Measurements from ENCODE around the gene MMP15.

MMP15 gene

DNA sequence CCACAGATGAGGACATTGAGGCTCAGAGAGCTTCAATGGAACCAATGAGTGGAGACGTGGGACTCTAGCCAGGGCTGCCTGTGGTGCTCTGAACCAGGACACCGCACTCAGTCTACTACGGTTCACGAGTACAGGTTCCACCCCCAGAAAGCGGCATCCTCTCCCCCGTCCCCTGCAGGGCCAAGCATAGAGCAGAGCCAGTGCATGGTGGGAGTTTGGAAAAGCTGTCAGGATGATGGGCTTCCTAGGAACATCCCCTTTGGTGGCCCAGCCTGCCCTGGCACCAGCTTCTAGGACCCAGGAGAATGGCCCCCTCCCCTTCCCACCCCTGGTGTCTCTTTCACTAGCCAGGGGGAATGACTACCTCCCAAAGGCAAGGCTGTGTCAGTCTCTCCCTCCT is 33.5 kb upstream of the MMP15 start:
- peak overlapping the region; percentile 81 for H3K27ac Mint-ChIP-seq
- peaks cover 29% of the 10 kb centered on the region for H3K4me1 Mint-ChIP-seq
- no peak overlapping the region for H3K4me3 Mint-ChIP-seq
- DNase-seq (ENCODE audit: low spot score in 2 of 2) (no peak), ATAC-seq (no peak)
- H3K9me3 Mint-ChIP-seq: no peaks in the 10 kb centered on the region
- peaks cover 17% of the 10 kb centered on the region for H3K36me3 Mint-ChIP-seq

GRCh38 chr16:57993438-57993837 is 32.1 kb upstream of the MMP15 start:
- H3K27ac Mint-ChIP-seq: peak overlapping the region; percentile 81
- H3K4me1 Mint-ChIP-seq: peaks cover 42% of the 10 kb centered on the region

GRCh38 chr16:57993897-57994296 is 31.7 kb upstream of the MMP15 start:
- no peak for DNase-seq (ENCODE audit: low spot score in 2 of 2)
- Mint-ChIP-seq H3K4me1 (peaks cover 47% of the 10 kb centered on the region), H3K36me3 (peaks cover 32% of the 10 kb centered on the region), H3K9me3 (no peaks in the 10 kb centered on the region), H3K4me3 (no peak overlapping the region), H3K27ac (no peak overlapping the region)
- ATAC-seq: no peak

More at GRCh38 chr16:57993438-57993837, 32.1 kb upstream of the MMP15 start:
- Mint-ChIP-seq H3K4me3 (no peak overlapping the region), H3K36me3 (peaks cover 27% of the 10 kb centered on the region), H3K9me3 (no peaks in the 10 kb centered on the region)
- ATAC-seq: no peak
- no peak for DNase-seq (ENCODE audit: low spot score in 2 of 2)

DNA sequence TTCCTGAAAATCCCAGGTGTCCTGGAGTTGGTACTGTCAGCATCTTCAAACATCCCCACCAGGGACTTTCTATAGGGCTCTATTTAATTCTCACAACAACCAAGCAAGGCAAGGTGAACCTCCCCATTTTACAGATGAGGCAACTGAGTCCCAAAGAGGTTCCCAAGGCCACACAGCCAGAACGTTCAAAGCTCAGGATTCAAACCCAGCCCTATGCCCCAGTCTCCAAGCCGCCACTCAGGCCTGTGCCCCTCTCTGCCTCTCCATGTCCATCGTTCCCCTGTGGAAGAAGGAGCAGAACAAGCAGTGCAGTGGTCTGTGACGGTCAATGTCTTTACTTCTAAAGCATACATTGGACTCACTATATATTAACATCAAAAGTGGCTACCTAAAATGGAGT is 31.2 kb upstream of the MMP15 start:
- peaks cover 52% of the 10 kb centered on the region for H3K4me1 Mint-ChIP-seq
- no peak overlapping the region for H3K4me3 Mint-ChIP-seq

GRCh38 chr16:57994778-57995177 is 30.8 kb upstream of the MMP15 start:
- H3K4me3 Mint-ChIP-seq: no peak overlapping the region
- H3K36me3 Mint-ChIP-seq: peaks cover 38% of the 10 kb centered on the region
- H3K27ac Mint-ChIP-seq: peak overlapping the region; percentile 76
- DNase-seq (ENCODE audit: low spot score in 2 of 2) (peak in 1 of 2 donors; percentile 72), ATAC-seq (peak; percentile 65)
- peaks cover 53% of the 10 kb centered on the region for H3K4me1 Mint-ChIP-seq
- no peaks in the 10 kb centered on the region for H3K9me3 Mint-ChIP-seq

More for the DNA sequence above, 31.2 kb upstream of the MMP15 start:
- Mint-ChIP-seq H3K9me3 (no peaks in the 10 kb centered on the region), H3K27ac (peak overlapping the region; percentile 76), H3K36me3 (peaks cover 36% of the 10 kb centered on the region)
- DNase-seq (ENCODE audit: low spot score in 2 of 2): no peak
- ATAC-seq: no peak

GRCh38 chr16:57995721-57996405 is 29.7 kb upstream of the MMP15 start:
- no peaks in the 10 kb centered on the region for H3K9me3 Mint-ChIP-seq
- H3K4me3 Mint-ChIP-seq: no peak overlapping the region
- H3K4me1 Mint-ChIP-seq: peaks cover 53% of the 10 kb centered on the region
- no peak for DNase-seq (ENCODE audit: low spot score in 2 of 2)
- peak overlapping the region; percentile 76 for H3K27ac Mint-ChIP-seq
- peaks cover 39% of the 10 kb centered on the region for H3K36me3 Mint-ChIP-seq
- no peak for ATAC-seq

DNA sequence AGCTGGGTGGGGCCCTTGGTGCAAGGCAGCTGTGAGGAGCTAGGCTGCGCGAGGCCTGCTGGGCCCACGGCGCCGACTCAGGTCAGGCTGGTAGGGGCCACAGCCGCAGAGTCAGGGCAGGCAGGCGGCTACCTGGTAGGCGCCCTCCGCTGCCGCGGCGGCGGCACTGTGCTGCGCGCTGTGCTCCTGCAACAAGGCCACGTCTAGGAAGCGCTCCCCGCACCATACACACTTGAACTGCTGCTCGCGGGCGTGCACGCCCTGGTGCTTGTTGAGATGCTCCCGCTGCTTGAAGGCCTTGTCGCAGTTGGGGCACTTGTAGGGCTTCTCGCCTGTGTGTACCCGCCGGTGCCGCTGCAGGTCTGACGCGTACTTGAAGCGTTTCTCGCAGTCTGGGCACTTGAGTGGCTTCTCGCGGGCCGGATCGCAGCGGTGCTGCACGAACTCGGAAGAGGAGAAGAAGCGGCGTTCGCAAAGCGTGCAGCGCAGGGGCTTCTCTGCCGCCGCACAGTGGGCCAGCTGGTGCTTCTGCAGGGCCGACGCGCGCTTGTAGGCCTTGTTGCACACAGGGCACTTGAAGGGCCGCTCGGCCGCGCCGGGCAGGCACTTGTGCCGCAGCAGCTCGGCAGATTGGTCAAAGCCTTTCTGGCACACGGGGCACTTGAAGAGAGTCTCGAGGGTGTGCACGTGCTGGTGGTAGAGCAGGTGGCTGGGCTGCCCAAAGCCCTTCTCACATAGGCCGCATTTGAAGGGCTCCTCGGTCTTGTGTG is 29.0 kb upstream of the MMP15 start:
- no peak for ATAC-seq
- H3K36me3 Mint-ChIP-seq: peaks cover 42% of the 10 kb centered on the region
- no peak for DNase-seq (ENCODE audit: low spot score in 2 of 2)
- peaks cover 60% of the 10 kb centered on the region for H3K4me1 Mint-ChIP-seq
- H3K27ac Mint-ChIP-seq: peak overlapping the region; percentile 76
- H3K9me3 Mint-ChIP-seq: no peaks in the 10 kb centered on the region
- H3K4me3 Mint-ChIP-seq: no peak overlapping the region

DNA sequence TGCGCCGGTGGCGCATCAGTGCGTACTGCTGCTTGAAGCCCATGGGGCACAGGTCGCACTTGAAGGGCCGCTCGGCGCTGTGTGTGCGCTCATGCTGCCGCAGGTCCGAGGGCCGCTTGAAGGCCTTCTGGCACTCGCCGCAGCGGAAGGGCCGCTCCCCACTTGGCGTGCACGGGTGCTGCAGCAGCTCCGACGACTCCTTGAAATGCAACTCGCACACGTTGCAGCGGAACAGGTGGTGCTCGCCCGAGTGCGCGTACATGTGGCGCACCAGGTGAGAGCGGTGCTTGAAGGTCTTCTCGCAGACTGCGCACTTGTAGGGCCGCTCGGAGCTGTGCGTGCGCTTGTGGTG is 28.4 kb upstream of the MMP15 start:
- Mint-ChIP-seq H3K4me1 (peaks cover 65% of the 10 kb centered on the region), H3K4me3 (no peak overlapping the region), H3K9me3 (no peaks in the 10 kb centered on the region), H3K36me3 (peaks cover 42% of the 10 kb centered on the region), H3K27ac (peak overlapping the region; percentile 67)
- DNase-seq (ENCODE audit: low spot score in 2 of 2) (no peak), ATAC-seq (no peak)

- Mint-ChIP-seq H3K27ac (peak overlapping the region; percentile 67), H3K9me3 (no peaks in the 10 kb centered on the region), H3K36me3 (peaks cover 48% of the 10 kb centered on the region), H3K4me1 (peaks cover 67% of the 10 kb centered on the region), H3K4me3 (peak overlapping the region; percentile 71)
- no peak for DNase-seq (ENCODE audit: low spot score in 2 of 2)
- no peak for ATAC-seq
These were observed 27.9 kb upstream of the MMP15 start for GRCh38 chr16:57997528-57998265.

- H3K9me3 Mint-ChIP-seq: no peaks in the 10 kb centered on the region
- H3K4me1 Mint-ChIP-seq: peaks cover 63% of the 10 kb centered on the region
- peaks cover 54% of the 10 kb centered on the region for H3K36me3 Mint-ChIP-seq
- ATAC-seq (peak; percentile 48), DNase-seq (ENCODE audit: low spot score in 2 of 2) (peak; percentile 29 to 68)
- peak overlapping the region; percentile 71 for H3K4me3 Mint-ChIP-seq
- H3K27ac Mint-ChIP-seq: peak overlapping the region; percentile 67
These were observed 27.1 kb upstream of the MMP15 start for GRCh38 chr16:57998486-57998885.

GRCh38 chr16:57998992-57999365 is 26.6 kb upstream of the MMP15 start:
- Mint-ChIP-seq H3K4me3 (peak overlapping the region; percentile 71), H3K27ac (peak overlapping the region; percentile 67), H3K9me3 (no peaks in the 10 kb centered on the region), H3K4me1 (peaks cover 66% of the 10 kb centered on the region), H3K36me3 (peaks cover 59% of the 10 kb centered on the region)
- no peak for ATAC-seq
- DNase-seq (ENCODE audit: low spot score in 2 of 2): no peak

DNA sequence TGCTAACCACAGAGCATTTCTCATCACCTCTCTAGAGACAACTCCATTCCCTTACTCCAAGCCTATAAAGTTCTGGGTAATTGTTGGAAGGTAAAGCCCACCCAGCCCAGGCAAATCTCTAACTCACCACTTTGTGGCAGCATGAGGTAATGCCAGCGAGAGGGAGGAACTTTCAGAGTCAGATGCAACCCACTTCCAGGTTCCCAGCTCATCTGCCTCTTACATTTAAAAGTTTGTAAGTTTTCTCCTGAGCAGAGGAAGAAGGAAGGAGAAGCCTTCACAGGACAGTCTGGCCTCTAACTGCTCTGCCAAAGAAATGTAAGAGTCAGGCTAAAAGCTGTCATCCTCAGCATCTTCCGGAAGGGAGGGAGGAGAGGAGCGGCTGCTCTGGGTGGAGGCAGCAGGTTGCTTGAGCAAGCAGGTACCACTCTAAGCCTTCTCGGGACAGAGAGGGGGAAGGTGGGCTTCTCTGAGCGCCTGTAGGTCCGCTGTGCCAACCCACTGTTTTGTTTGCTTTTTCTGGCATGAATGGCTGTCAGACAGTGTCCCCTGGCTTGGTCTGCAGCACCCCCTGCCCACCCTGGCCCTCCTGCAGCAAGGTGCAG is 26.1 kb upstream of the MMP15 start:
- ATAC-seq (no peak), DNase-seq (ENCODE audit: low spot score in 2 of 2) (peak in 1 of 2 donors; percentile 58)
- Mint-ChIP-seq H3K4me3 (peak overlapping the region; percentile 71), H3K27ac (peak overlapping the region; percentile 67), H3K4me1 (peaks cover 67% of the 10 kb centered on the region), H3K36me3 (peaks cover 60% of the 10 kb centered on the region), H3K9me3 (no peaks in the 10 kb centered on the region)

- H3K36me3 Mint-ChIP-seq: peaks cover 57% of the 10 kb centered on the region
- peaks cover 67% of the 10 kb centered on the region for H3K4me1 Mint-ChIP-seq
- DNase-seq (ENCODE audit: low spot score in 2 of 2) (peak in 1 of 2 donors; percentile 71), ATAC-seq (peak; percentile 42)
- H3K9me3 Mint-ChIP-seq: no peaks in the 10 kb centered on the region
- H3K27ac Mint-ChIP-seq: peak within 1 kb of the TSS; percentile 90
- H3K4me3 Mint-ChIP-seq: peak within 1 kb of the TSS; percentile 86
These were observed 25.4 kb upstream of the MMP15 start, which contains the start of gene ZNF319 for GRCh38 chr16:57999971-58000705. Gene ZNF319, minus strand, starts transcription at chr16:58000672. Its CDS starts 2,407 bp downstream, at chr16:57998265.

All from stimulated activated effector memory CD8-positive, alpha-beta T cell treated with anti-CD3 and anti-CD28 coated beads, Interleukin-12 subunit alpha, Interleukin-12 subunit beta, amount 100 ng/mL, for 72 hours (primary cell).